ENCODE results near the gene CRTC3.

CRTC3 gene

GRCh38 chr15:90561344-90562244 is 31.9 kb downstream of the CRTC3 start:
- DNase-seq (ENCODE audit: low read depth in 1 of 2, low spot score in 1 of 2) = no peak

GRCh38 chr15:90562669-90563068 is 32.9 kb downstream of the CRTC3 start:
- no peak for DNase-seq (ENCODE audit: low read depth in 1 of 2, low spot score in 1 of 2)

GRCh38 chr15:90563463-90563862 is 33.7 kb downstream of the CRTC3 start:
- DNase-seq (ENCODE audit: low read depth in 1 of 2, low spot score in 1 of 2) = no peak

GRCh38 chr15:90564051-90564450 is 34.3 kb downstream of the CRTC3 start:
- no peak for DNase-seq (ENCODE audit: low read depth in 1 of 2, low spot score in 1 of 2)

- DNase-seq (ENCODE audit: low read depth in 1 of 2, low spot score in 1 of 2) = no peak
These were observed 34.9 kb downstream of the CRTC3 start for GRCh38 chr15:90564590-90564989.

- no peak for DNase-seq (ENCODE audit: low read depth in 1 of 2, low spot score in 1 of 2)
These were observed 36.1 kb downstream of the CRTC3 start for GRCh38 chr15:90565866-90566265.

- no peak for DNase-seq (ENCODE audit: low read depth in 1 of 2, low spot score in 1 of 2)
These were observed 40.9 kb downstream of the CRTC3 start for GRCh38 chr15:90570643-90571042.

GRCh38 chr15:90571063-90571541 is 41.4 kb downstream of the CRTC3 start:
- no peak for DNase-seq (ENCODE audit: low read depth in 1 of 2, low spot score in 1 of 2)

GRCh38 chr15:90572893-90573292 is 43.2 kb downstream of the CRTC3 start:
- no peak for DNase-seq (ENCODE audit: low read depth in 1 of 2, low spot score in 1 of 2)

GRCh38 chr15:90576711-90577389 is 47.1 kb downstream of the CRTC3 start:
- no peak for DNase-seq (ENCODE audit: low read depth in 1 of 2, low spot score in 1 of 2)

GRCh38 chr15:90579213-90579612 is 49.5 kb downstream of the CRTC3 start:
- no peak for DNase-seq (ENCODE audit: low read depth in 1 of 2, low spot score in 1 of 2)

- DNase-seq (ENCODE audit: low read depth in 1 of 2, low spot score in 1 of 2) = no peak
These were observed 50.4 kb downstream of the CRTC3 start for GRCh38 chr15:90580099-90580498.

- no peak for DNase-seq (ENCODE audit: low read depth in 1 of 2, low spot score in 1 of 2)
These were observed 50.8 kb downstream of the CRTC3 start for GRCh38 chr15:90580541-90580940.

- no peak for DNase-seq (ENCODE audit: low read depth in 1 of 2, low spot score in 1 of 2)
These were observed 51.2 kb downstream of the CRTC3 start for GRCh38 chr15:90580946-90581345.

GRCh38 chr15:90581771-90582352 is 52.1 kb downstream of the CRTC3 start:
- DNase-seq (ENCODE audit: low read depth in 1 of 2, low spot score in 1 of 2) = no peak

GRCh38 chr15:90582553-90582952 is 52.8 kb downstream of the CRTC3 start:
- no peak for DNase-seq (ENCODE audit: low read depth in 1 of 2, low spot score in 1 of 2)

- DNase-seq (ENCODE audit: low read depth in 1 of 2, low spot score in 1 of 2) = no peak
These were observed 53.9 kb downstream of the CRTC3 start for GRCh38 chr15:90583471-90584252.

GRCh38 chr15:90584841-90585240 is 55.1 kb downstream of the CRTC3 start:
- no peak for DNase-seq (ENCODE audit: low read depth in 1 of 2, low spot score in 1 of 2)

GRCh38 chr15:90585863-90586262 is 56.1 kb downstream of the CRTC3 start:
- no peak for DNase-seq (ENCODE audit: low read depth in 1 of 2, low spot score in 1 of 2)

GRCh38 chr15:90586948-90587347 is 57.2 kb downstream of the CRTC3 start:
- no peak for DNase-seq (ENCODE audit: low read depth in 1 of 2, low spot score in 1 of 2)

GRCh38 chr15:90588427-90588826 is 58.7 kb downstream of the CRTC3 start:
- no peak for DNase-seq (ENCODE audit: low read depth in 1 of 2, low spot score in 1 of 2)

Data from activated CD4-positive, alpha-beta T cell treated with anti-CD3 and anti-CD28 coated beads, Interleukin-2, amount 50 U/mL, for 24 hours (primary cell).